H1 (cell line): ENCODE data around the gene GRM5. TPM values are rescaled to one million over a fixed set of nuclear protein-coding genes. Genes with fewer than 3 reads are reported as not detected.

Source experiments
- JUN ChIP-seq: IDR thresholded peaks from 2 replicates; pipeline ENCODE4 v1.6.1; 2011; ENCODE audit warnings: low read depth, mild to moderate bottlenecking, improper control_type of control experiment, low read length
- RNF2 ChIP-seq: fragments of 200-900, 300-1000 bp; sonication (generic); IDR thresholded peaks from 2 replicates; pipeline ENCODE4 v1.7.1; 2016; ENCODE audit warnings: borderline replicate concordance, low read depth, mild to moderate bottlenecking, antibody characterized with exemption, low read length; ENCODE audit not compliant: poor library complexity, severe bottlenecking; ENCODE audit errors: missing control alignments
- SIN3A ChIP-seq, 2 experiments: IDR thresholded peaks in 1 of 2; conservative IDR thresholded peaks in 1 of 2; 2 replicates each; pipeline ENCODE4 v1.6.1; 2011 to 2012; ENCODE audit warnings: low read length in 2 of 2, improper control_type of control experiment in 1 of 2, low read depth in 1 of 2, mild to moderate bottlenecking in 1 of 2
- polyA plus RNA-seq, 7 experiments: library from polyadenylated mRNA; depleted of rRNA in 3 of 7; stranded (reverse) in 5 of 7; unstranded in 2 of 7; fragments of >200 nt in 5 of 7; fragments of 200-250 nt in 2 of 7; gene quantifications; 1 replicate in 5 of 7; 2 replicates in 1 of 7; 4 replicates in 1 of 7; pipeline versions ENCODE4 v1.2.1 to v1.2.3, GENCODE V29; 2011 to 2013; ENCODE audit warnings: missing spikeins in 2 of 7, mixed read lengths in 2 of 7
- total RNA-seq: library from RNA; stranded (reverse); fragmentation: NEBNext Ultra II Directional; extraction: Animal tissue kit (Norgen Biotek cat#: 25700); gene quantifications from 2 replicates; pipeline ENCODE4 v1.2.1, GENCODE V29; 2021

GRM5 gene
- total and polyA plus RNA-seq, 2 of the 8 experiments (the other 6 are each of a cell fraction or from before 2014, with no cell fraction given): 0.15 to 0.43 TPM

DNA sequence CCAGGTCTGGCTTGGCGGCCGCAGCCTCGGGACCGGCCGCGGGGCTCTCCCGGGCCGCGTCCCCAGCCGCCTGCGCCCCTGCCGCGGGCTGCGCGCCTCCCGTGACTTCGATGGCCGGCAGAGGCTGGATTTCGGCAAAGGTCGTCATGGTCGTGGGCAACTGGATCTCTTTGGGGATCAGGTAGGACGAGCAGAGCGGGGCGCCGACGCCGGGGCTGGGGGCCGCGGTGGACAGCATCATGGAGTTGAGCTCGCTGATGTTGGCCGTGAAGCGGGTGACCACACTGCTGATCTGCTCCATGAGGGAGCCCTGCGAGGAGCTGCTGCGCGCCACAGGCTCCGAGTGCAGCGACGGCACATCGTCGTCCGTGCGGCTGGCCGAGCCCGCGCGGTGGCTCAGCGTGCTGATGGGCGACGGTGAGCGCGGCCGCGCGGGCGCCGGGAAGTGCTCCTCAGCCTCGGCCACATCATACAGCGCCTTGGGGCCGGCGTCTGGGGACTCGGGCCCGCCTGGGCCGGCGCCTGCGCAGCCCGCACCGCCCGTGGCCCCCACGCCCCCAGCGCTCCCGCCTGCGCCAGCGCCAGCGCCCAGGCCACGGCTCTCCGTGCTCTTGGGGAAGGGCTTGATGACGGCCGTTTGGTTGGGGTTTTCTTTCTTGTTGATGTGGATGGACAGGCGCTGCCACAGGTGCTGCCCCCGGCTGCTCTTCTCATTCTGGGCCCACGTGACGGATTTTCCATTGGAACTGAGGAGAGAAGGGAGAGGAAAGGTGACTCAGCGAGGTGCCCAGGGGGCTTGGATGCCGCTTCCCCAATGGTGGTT lies 556.8 kb downstream of the GRM5 start (continued):
- TF ChIP-seq JUN: no peak
- peak; percentile 40 for TF ChIP-seq RNF2
- TF ChIP-seq SIN3A (conservative IDR thresholded peaks at IDR 0.05 in 1 of 2, IDR thresholded peaks at IDR 0.05 in 1 of 2; ENCODE audit: low read depth in 1 of 2, low read length in 2 of 2): no peak
